ENCODE measurements around the gene TTLL9. TPM values are rescaled to one million over a fixed set of nuclear protein-coding genes. Genes with fewer than 3 reads are reported as not detected.

Gene TTLL9
- total and polyA plus RNA-seq, 8 donors = 0.20 to 6.2 (median 2.3) TPM

GRCh38 chr20:31833931-31834521, 36.4 kb upstream of the TTLL9 start:
- no peaks in the 10 kb centered on the region for H3K36me3 ChIP-seq
- DNase-seq (no peak), ATAC-seq (no peak)
- no peak overlapping the region for H3K27ac ChIP-seq
- no peak overlapping the region for H3K4me3 ChIP-seq
- peaks cover 28 to 38% of the 10 kb centered on the region in 2 donors for H3K4me1 ChIP-seq
- intact Hi-C loops (cut with DNase I) = no loop called here
- H3K9me3 ChIP-seq = no peaks in the 10 kb centered on the region
- peaks cover 0 to 9% of the 10 kb centered on the region in 2 donors for H3K27me3 ChIP-seq
- TF ChIP-seq CTCF (IDR thresholded peaks at IDR 0.05) = no peak

- no peak overlapping the region for H3K4me3 ChIP-seq
- peaks cover 0 to 9% of the 10 kb centered on the region in 2 donors for H3K27me3 ChIP-seq
- peaks cover 28 to 39% of the 10 kb centered on the region in 2 donors for H3K4me1 ChIP-seq
- no peaks in the 10 kb centered on the region for H3K9me3 ChIP-seq
- ATAC-seq (no peak), DNase-seq (no peak)
- no peak for TF ChIP-seq CTCF (IDR thresholded peaks at IDR 0.05)
- intact Hi-C loops (cut with DNase I) = no loop called here
- no peak overlapping the region for H3K27ac ChIP-seq
- H3K36me3 ChIP-seq = no peaks in the 10 kb centered on the region
These were observed 34.9 kb upstream of the TTLL9 start for GRCh38 chr20:31835554-31835953.

GRCh38 chr20:31835977-31836852, 34.2 kb upstream of the TTLL9 start:
- no peak overlapping the region for H3K27ac ChIP-seq
- no peaks in the 10 kb centered on the region for H3K9me3 ChIP-seq
- peaks cover 28 to 39% of the 10 kb centered on the region in 2 donors for H3K4me1 ChIP-seq
- no peaks in the 10 kb centered on the region for H3K36me3 ChIP-seq
- H3K27me3 ChIP-seq = peaks cover 0 to 9% of the 10 kb centered on the region in 2 donors
- peak; percentile 91 for ATAC-seq
- H3K4me3 ChIP-seq = no peak overlapping the region
- no peak for TF ChIP-seq CTCF (IDR thresholded peaks at IDR 0.05)
- intact Hi-C loops (cut with DNase I) = no loop called here
- peak in 2 of 4 donors; percentile 89 to 92 for DNase-seq

DNA sequence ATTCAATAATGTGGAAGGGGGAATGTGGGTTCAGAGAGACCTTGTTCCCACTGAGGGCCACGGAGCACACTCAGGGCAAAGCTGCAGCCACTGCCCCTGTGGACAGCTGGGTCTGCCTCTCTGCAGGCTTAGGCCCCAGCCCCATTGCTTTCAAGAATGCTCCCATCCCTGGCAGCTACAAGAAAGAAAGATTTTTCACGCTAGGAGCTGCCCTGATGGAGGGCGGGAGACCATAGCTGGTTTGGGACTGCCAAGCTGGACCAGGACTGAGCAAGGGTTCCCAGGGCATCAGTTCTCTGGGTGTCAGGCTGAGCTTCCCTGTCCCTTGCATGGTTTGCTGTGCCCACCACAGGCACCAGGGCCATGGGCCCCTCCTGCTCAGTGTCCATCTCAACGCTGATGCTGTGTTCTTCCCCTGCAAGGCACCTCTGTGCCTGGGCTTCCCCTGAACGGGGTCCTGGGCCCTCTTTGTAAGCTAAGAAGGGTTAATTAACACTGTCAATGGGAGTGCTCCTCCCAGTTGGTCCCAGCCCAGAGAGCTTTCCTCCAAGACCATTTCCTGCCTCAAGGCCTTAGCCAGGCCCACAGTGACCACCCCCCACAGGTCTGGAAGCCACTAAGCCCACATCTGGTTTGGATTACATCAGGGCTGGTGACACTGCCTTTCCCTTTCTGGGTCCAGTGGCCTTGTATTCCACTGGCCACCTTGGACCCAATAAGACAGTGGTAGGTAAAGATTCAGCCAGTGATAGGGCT, 33.4 kb upstream of the TTLL9 start:
- Histone ChIP-seq H3K4me3 (no peak overlapping the region), H3K27me3 (peaks cover 0 to 9% of the 10 kb centered on the region in 2 donors), H3K4me1 (peaks cover 28 to 44% of the 10 kb centered on the region in 2 donors), H3K36me3 (no peaks in the 10 kb centered on the region), H3K27ac (no peak overlapping the region), H3K9me3 (no peaks in the 10 kb centered on the region)
- DNase-seq = no peak
- no peak for TF ChIP-seq CTCF (IDR thresholded peaks at IDR 0.05)
- intact Hi-C loops (cut with DNase I) = no loop called here
- ATAC-seq = no peak
